Mammary epithelial cell (primary cell): ENCODE data around the gene ADAM23.

ENCODE experiments used
- EZH2 ChIP-seq: IDR thresholded peaks from 2 replicates; pipeline ENCODE4 v1.6.1; 2012; ENCODE audit warnings: low read length, inconsistent platforms, borderline replicate concordance
- TF ChIP-seq, protein P1 (sequence below), 2 donors: IDR thresholded peaks in 1 of 2; conservative IDR thresholded peaks in 1 of 2; 2 replicates each; pipeline ENCODE4 v1.5.1; 2011 to 2012; ENCODE audit warnings: inconsistent platforms in 2 of 2, low read length in 2 of 2, mild to moderate bottlenecking in 2 of 2, control low read depth in 1 of 2, low read depth in 1 of 2; ENCODE audit not compliant: insufficient read depth in 1 of 2; ENCODE audit errors: extremely low read depth in 1 of 2

GRCh38 chr2:206556357-206556949 lies 113.1 kb downstream of the ADAM23 start:
- TF ChIP-seq, protein P1, sequence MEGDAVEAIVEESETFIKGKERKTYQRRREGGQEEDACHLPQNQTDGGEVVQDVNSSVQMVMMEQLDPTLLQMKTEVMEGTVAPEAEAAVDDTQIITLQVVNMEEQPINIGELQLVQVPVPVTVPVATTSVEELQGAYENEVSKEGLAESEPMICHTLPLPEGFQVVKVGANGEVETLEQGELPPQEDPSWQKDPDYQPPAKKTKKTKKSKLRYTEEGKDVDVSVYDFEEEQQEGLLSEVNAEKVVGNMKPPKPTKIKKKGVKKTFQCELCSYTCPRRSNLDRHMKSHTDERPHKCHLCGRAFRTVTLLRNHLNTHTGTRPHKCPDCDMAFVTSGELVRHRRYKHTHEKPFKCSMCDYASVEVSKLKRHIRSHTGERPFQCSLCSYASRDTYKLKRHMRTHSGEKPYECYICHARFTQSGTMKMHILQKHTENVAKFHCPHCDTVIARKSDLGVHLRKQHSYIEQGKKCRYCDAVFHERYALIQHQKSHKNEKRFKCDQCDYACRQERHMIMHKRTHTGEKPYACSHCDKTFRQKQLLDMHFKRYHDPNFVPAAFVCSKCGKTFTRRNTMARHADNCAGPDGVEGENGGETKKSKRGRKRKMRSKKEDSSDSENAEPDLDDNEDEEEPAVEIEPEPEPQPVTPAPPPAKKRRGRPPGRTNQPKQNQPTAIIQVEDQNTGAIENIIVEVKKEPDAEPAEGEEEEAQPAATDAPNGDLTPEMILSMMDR (conservative IDR thresholded peaks at IDR 0.05 in 1 of 2, IDR thresholded peaks at IDR 0.05 in 1 of 2; ENCODE audit: extremely low read depth in 1 of 2, insufficient read depth in 1 of 2, low read depth in 1 of 2, low read length in 2 of 2): peak; percentile 57 to 58
- TF ChIP-seq EZH2: no peak
